GM23248 (cell line): ENCODE measurements around the gene C1QL4. TPM values are rescaled to one million over a fixed set of nuclear protein-coding genes. Genes with fewer than 3 reads are reported as not detected.

ENCODE experiments used
- DNase-seq: peaks from one replicate; pipeline ENCODE4 v3.0.0-alpha.2; 2015
- H2AFZ ChIP-seq: fragments of 200-600 bp; sonication (generic); 2 replicates; pipeline ENCODE4 v1.6.1; 2016; ENCODE audit warnings: antibody characterized with exemption
- H3F3A ChIP-seq: fragments of 200-600 bp; sonication (generic); 2 replicates; pipeline ENCODE4 v1.6.1; 2016; ENCODE audit warnings: mild to moderate bottlenecking, antibody characterized with exemption, mixed run types; ENCODE audit not compliant: insufficient read depth
- H3K27ac ChIP-seq: fragments of 200-600 bp; sonication (generic); 2 replicates; pipeline ENCODE4 v1.5.1; 2016; ENCODE audit warnings: mild to moderate bottlenecking
- H3K27me3 ChIP-seq: fragments of 200-600 bp; sonication (generic); replicated peaks from 2 replicates; pipeline ENCODE4 v1.6.1; 2016; ENCODE audit warnings: mild to moderate bottlenecking; ENCODE audit not compliant: insufficient read depth
- H3K36me3 ChIP-seq: fragments of 200-600 bp; sonication (generic); 2 replicates; pipeline ENCODE4 v1.6.1; 2016; ENCODE audit warnings: low read depth, mild to moderate bottlenecking
- H3K4me1 ChIP-seq: fragments of 200-600 bp; sonication (generic); 2 replicates; pipeline ENCODE4 v1.6.1; 2016; ENCODE audit warnings: mild to moderate bottlenecking; ENCODE audit not compliant: insufficient read depth
- H3K4me2 ChIP-seq: fragments of 200-600 bp; sonication (generic); one replicate; pipeline ENCODE4 v1.6.1; 2016; ENCODE audit warnings: mild to moderate bottlenecking; ENCODE audit not compliant: unreplicated experiment
- H3K4me3 ChIP-seq: fragments of 200-600 bp; sonication (generic); 2 replicates; pipeline ENCODE4 v1.5.1; 2016; ENCODE audit warnings: mild to moderate bottlenecking
- H3K79me2 ChIP-seq: fragments of 200-600 bp; sonication (generic); 2 replicates; pipeline ENCODE4 v1.6.1; 2016; ENCODE audit warnings: mild to moderate bottlenecking; ENCODE audit not compliant: insufficient read depth
- H3K9ac ChIP-seq: fragments of 200-600 bp; sonication (generic); 2 replicates; pipeline ENCODE4 v1.6.1; 2016; ENCODE audit warnings: mild to moderate bottlenecking
- H3K9me2 ChIP-seq: fragments of 200-600 bp; sonication (generic); 2 replicates; pipeline ENCODE4 v1.6.1; 2016; ENCODE audit warnings: mixed run types, mild to moderate bottlenecking, moderate library complexity; ENCODE audit not compliant: insufficient read depth
- H3K9me3 ChIP-seq: fragments of 200-600 bp; sonication (generic); one replicate; pipeline ENCODE4 v1.6.1; 2017; ENCODE audit warnings: low read depth
- H4K20me1 ChIP-seq: fragments of 200-600 bp; sonication (generic); 2 replicates; pipeline ENCODE4 v1.6.0; 2016; ENCODE audit not compliant: insufficient read depth
- EZH2 ChIP-seq: fragments of 200-600 bp; sonication (generic); IDR thresholded peaks from 2 replicates; pipeline ENCODE4 v1.6.1; 2018; ENCODE audit warnings: antibody characterized with exemption, mild to moderate bottlenecking; ENCODE audit not compliant: insufficient read depth, poor library complexity, severe bottlenecking
- EZH2phosphoT487 ChIP-seq: fragments of 200-600 bp; sonication (generic); IDR thresholded peaks from 2 replicates; pipeline ENCODE4 v1.6.1; 2018; ENCODE audit warnings: antibody characterized with exemption, moderate library complexity, mild to moderate bottlenecking, low read depth; ENCODE audit not compliant: insufficient read depth
- WGBS, 2 experiments: methylation state at CpG; one replicate each; pipeline ENCODE4 v1.1.6; 2015 to 2017; ENCODE audit warnings: low lambda C conversion rate in 2 of 2, low coverage in 1 of 2; ENCODE audit errors: missing lambda C conversion rate in 2 of 2; 5-methylcytosine and 5-hydroxymethylcytosine counted together
- in situ Hi-C: fragments of 300-500 bp; cut with MboI; formaldehyde crosslinking; loops from 2 replicates; pipeline ENCODE4 v1.15.0; 2020
- polyA plus RNA-seq: library from polyadenylated mRNA; unstranded; fragments of >200 nt; fragmentation: Nextera tagmentation; extraction: Ambion mirVana; gene quantifications from 2 replicates; pipeline ENCODE4 v1.2.1, GENCODE V29; 2016
- total RNA-seq: library from RNA; depleted of rRNA; stranded (reverse); fragments of >200 nt; shearing (Covaris generic); gene quantifications from 2 replicates; pipeline ENCODE4 v1.2.3, GENCODE V29; 2014

C1QL4 gene
- total and polyA plus RNA-seq, 2 experiments from 2014 or later: not detected

- Histone ChIP-seq H3K27ac (no peak overlapping the region), H3K27me3 (peaks cover 43% of the 10 kb centered on the region), H4K20me1 (no peaks in the 10 kb centered on the region), H3K9me2 (no peaks in the 10 kb centered on the region), H3K9ac (no peak overlapping the region), H2AFZ (no peak overlapping the region), H3K4me3 (0 out of 2 replicates have a peak overlapping the region, but pooled peaks have one; percentile 18), H3K4me1 (no peaks in the 10 kb centered on the region; the same call in 1 of the 2 replicates), H3K36me3 (no peaks in the 10 kb centered on the region), H3K4me2 (no peak overlapping the region), H3K79me2 (no peaks in the 10 kb centered on the region), H3F3A (no peaks in the 10 kb centered on the region), H3K9me3 (no peaks in the 10 kb centered on the region)
- WGBS, 2 experiments: 15 to 18% methylated on average over 52 to 53 of the region's 54 CpGs
- in situ Hi-C loops: no loop called here
- TF ChIP-seq EZH2: no peak
- no peak for TF ChIP-seq EZH2phosphoT487
- peak; percentile 42 for DNase-seq
These were observed 40.8 kb downstream of the C1QL4 start for GRCh38 chr12:49296034-49296835.

- H3K36me3 ChIP-seq: no peaks in the 10 kb centered on the region
- peak within 1 kb of the TSS; percentile 16; the same call in 1 of the 2 replicates for H2AFZ ChIP-seq
- no peaks in the 10 kb centered on the region for H3K79me2 ChIP-seq
- no peaks in the 10 kb centered on the region for H3K9me2 ChIP-seq
- in situ Hi-C loops: no loop called here
- no peaks in the 10 kb centered on the region; the same call in 1 of the 2 replicates for H3K4me1 ChIP-seq
- no peaks in the 10 kb centered on the region for H3F3A ChIP-seq
- WGBS, 2 experiments: 5 to 9% methylated on average over 70 to 71 of the region's 82 CpGs
- H3K9me3 ChIP-seq: no peaks in the 10 kb centered on the region
- TF ChIP-seq EZH2phosphoT487 (0 out of 2 replicates have a peak, but pooled peaks have one; percentile 32), EZH2 (peak; percentile 79)
- no peak within 1 kb of the TSS for H3K4me3 ChIP-seq
- H3K27me3 ChIP-seq: peaks cover 43% of the 10 kb centered on the region
- H4K20me1 ChIP-seq: no peaks in the 10 kb centered on the region
- DNase-seq: peak; percentile 32
- no peak within 1 kb of the TSS for H3K4me2 ChIP-seq
- H3K27ac ChIP-seq: no peak within 1 kb of the TSS
- no peak within 1 kb of the TSS for H3K9ac ChIP-seq
These were observed 41.7 kb downstream of the C1QL4 start, which contains the start of gene PRPH for GRCh38 chr12:49295082-49295936. PRPH (plus strand) TSS chr12:49295147; CDS start chr12:49295201, 54 bp downstream.

GRCh38 chr12:49294804-49295081 is 42.2 kb downstream of the C1QL4 start:
- H3K9me2 ChIP-seq: no peaks in the 10 kb centered on the region
- TF ChIP-seq EZH2phosphoT487 (no peak), EZH2 (no peak)
- no peaks in the 10 kb centered on the region for H3F3A ChIP-seq
- no peaks in the 10 kb centered on the region for H3K36me3 ChIP-seq
- H3K4me3 ChIP-seq: no peak overlapping the region
- no peaks in the 10 kb centered on the region; the same call in 1 of the 2 replicates for H3K4me1 ChIP-seq
- H4K20me1 ChIP-seq: no peaks in the 10 kb centered on the region
- no peaks in the 10 kb centered on the region for H3K79me2 ChIP-seq
- WGBS, 2 experiments: 39 to 63% methylated on average over 2 to 5 of the region's 5 CpGs
- H3K9me3 ChIP-seq: no peaks in the 10 kb centered on the region
- H3K27ac ChIP-seq: no peak overlapping the region
- H3K4me2 ChIP-seq: no peak overlapping the region
- H3K9ac ChIP-seq: no peak overlapping the region
- H3K27me3 ChIP-seq: peaks cover 43% of the 10 kb centered on the region
- in situ Hi-C loops: no loop called here
- no peak for DNase-seq
- H2AFZ ChIP-seq: no peak overlapping the region

- 58% methylated on average over 6 to 8 of the region's 8 CpGs for WGBS, 2 experiments
- H4K20me1 ChIP-seq: no peaks in the 10 kb centered on the region
- H3F3A ChIP-seq: no peaks in the 10 kb centered on the region
- DNase-seq: no peak
- in situ Hi-C loops: no loop called here
- H3K9me3 ChIP-seq: no peaks in the 10 kb centered on the region
- H2AFZ ChIP-seq: no peak overlapping the region
- no peaks in the 10 kb centered on the region for H3K79me2 ChIP-seq
- H3K4me3 ChIP-seq: no peak overlapping the region
- H3K4me2 ChIP-seq: no peak overlapping the region
- TF ChIP-seq EZH2 (no peak), EZH2phosphoT487 (no peak)
- H3K27me3 ChIP-seq: peaks cover 43% of the 10 kb centered on the region
- H3K36me3 ChIP-seq: no peaks in the 10 kb centered on the region
- H3K27ac ChIP-seq: no peak overlapping the region
- no peak overlapping the region for H3K9ac ChIP-seq
- H3K4me1 ChIP-seq: no peaks in the 10 kb centered on the region; the same call in 1 of the 2 replicates
- H3K9me2 ChIP-seq: no peaks in the 10 kb centered on the region
These were observed 42.7 kb downstream of the C1QL4 start for GRCh38 chr12:49294086-49294803.
